Measurements from ENCODE around the gene IGFBP6. TPM values are rescaled to one million over a fixed set of nuclear protein-coding genes. Genes with fewer than 3 reads are reported as not detected.
A peak's percentile ranks its signal among the peaks of the same experiment; 100 is the strongest.

The IGFBP6 gene
- total and polyA plus RNA-seq, 9 of the 15 experiments (the other 6 are each of a cell fraction or from before 2014, with no cell fraction given) = 0.15 to 1.4 (median 0.54) TPM

GRCh38 chr12:53090105-53090504 lies 7.4 kb upstream of the IGFBP6 start (continued):
- TF ChIP-seq SMARCE1 (IDR thresholded peaks at IDR 0.05) (no peak), FOXJ3 (CRISPR knock-in tag; IDR thresholded peaks at IDR 0.05) (no peak), CAMTA2 (CRISPR knock-in tag; conservative IDR thresholded peaks at IDR 0.05) (no peak), RBFOX2 (IDR thresholded peaks at IDR 0.05; ENCODE audit: low read depth, low read length) (no peak), SNIP1 (IDR thresholded peaks at IDR 0.05; ENCODE audit: low read depth) (no peak)
- TF ChIP-seq, protein P1, sequence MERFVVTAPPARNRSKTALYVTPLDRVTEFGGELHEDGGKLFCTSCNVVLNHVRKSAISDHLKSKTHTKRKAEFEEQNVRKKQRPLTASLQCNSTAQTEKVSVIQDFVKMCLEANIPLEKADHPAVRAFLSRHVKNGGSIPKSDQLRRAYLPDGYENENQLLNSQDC (CRISPR knock-in tag; IDR thresholded peaks at IDR 0.05) = no peak

- H3K27ac ChIP-seq (ENCODE audit: extremely low read depth, low read depth, low read length) = no peak overlapping the region
- peak overlapping the region; percentile 55 for H2AFZ ChIP-seq (ENCODE audit: low read depth, low read length)
- H3K27me3 ChIP-seq (ENCODE audit: control insufficient read depth in 2 of 2, insufficient read depth in 2 of 2, low read length in 2 of 2) = no peaks in the 10 kb centered on the region
- intact Hi-C loops (cut with micrococcal nuclease) (no loop called here), in situ Hi-C loops (cut with MboI) (no loop called here)
- WGBS (ENCODE audit: insufficient coverage, low coverage, missing lambda C conversion rate) = 3% methylated on average over 2 of the region's 2 CpGs
- H3K4me1 ChIP-seq (replicated peaks in 1 of 2; ENCODE audit: control insufficient read depth in 2 of 2, insufficient read depth in 2 of 2, low read length in 2 of 2) = peaks cover 6 to 11% of the 10 kb centered on the region in 2 experiments
- no peaks in the 10 kb centered on the region for H3K9me1 ChIP-seq (ENCODE audit: control insufficient read depth, insufficient read depth, low read length)
- no TSS peak for BruUV-seq (replicated peaks)
- H3K36me3 ChIP-seq (ENCODE audit: control insufficient read depth, insufficient read depth, low read length) = no peaks in the 10 kb centered on the region
- no peaks in the 10 kb centered on the region for H3K79me2 ChIP-seq (ENCODE audit: control insufficient read depth, insufficient read depth, low read length)
- no peak overlapping the region for H3K9ac ChIP-seq (ENCODE audit: insufficient read depth in 1 of 2, low read depth in 2 of 2, low read length in 2 of 2)
- ChIA-PET CTCF (ENCODE audit: low intra/inter-chr PET ratio) (no interaction called here), POLR2A (interaction anchor here (0.7 to 2.6 kb wide), 5 partner anchors 10 to 211 kb away, joined by 3 to 12 read pairs (median 4); partner anchors contain the start of gene SPRYD3)
- ATAC-seq = peak; percentile 35; the same call in 1 of the 3 replicates
- no peak overlapping the region for H3K4me3 ChIP-seq
- no peak overlapping the region for H3K4me2 ChIP-seq (ENCODE audit: insufficient read depth, low read length)
- H3K9me3 ChIP-seq (replicated peaks; ENCODE audit: control insufficient read depth, insufficient read depth, low read depth, low read length) = no peaks in the 10 kb centered on the region
- no peaks in the 10 kb centered on the region for H4K20me1 ChIP-seq (replicated peaks; ENCODE audit: control insufficient read depth, insufficient read depth, low read length)
- DNase-seq (ENCODE audit: extremely low read depth in 1 of 4, low spot score in 3 of 4) = peak in 1 of 4 experiments; percentile 5
- FAIRE-seq = no peak
- TF ChIP-seq ZNF79 (CRISPR knock-in tag; IDR thresholded peaks at IDR 0.05; ENCODE audit: low read depth) = no peak
- no peak for TF ChIP-seq MECOM (CRISPR knock-in tag; IDR thresholded peaks at IDR 0.05)
- no peak for TF ChIP-seq ZNF764 (CRISPR knock-in tag; IDR thresholded peaks at IDR 0.05; ENCODE audit: low read depth)
- TF ChIP-seq PHF21A (IDR thresholded peaks at IDR 0.05; ENCODE audit: borderline replicate concordance, low read depth) = no peak
- TF ChIP-seq GATA2 (CRISPR knock-in tag; IDR thresholded peaks at IDR 0.05) = 0 out of 2 replicates have a peak, but pooled peaks have one; percentile 18
- TF ChIP-seq ZNF316 (IDR thresholded peaks at IDR 0.05) = no peak
- no peak for TF ChIP-seq ZNF23 (CRISPR knock-in tag; IDR thresholded peaks at IDR 0.05)
- TF ChIP-seq ZNF408 (CRISPR knock-in tag; IDR thresholded peaks at IDR 0.05; ENCODE audit: low read depth) = no peak
- peak in 1 of 2 experiments; percentile 79; a peak in 2 of 4 replicates for TF ChIP-seq SRF (CRISPR knock-in tag; IDR thresholded peaks at IDR 0.05)
- TF ChIP-seq ZNF24 (IDR thresholded peaks at IDR 0.05) = peak; percentile 82; the same call in 1 of the 2 replicates
- TF ChIP-seq CEBPB (tag; IDR thresholded peaks at IDR 0.05) = peak; percentile 53; the same call in 1 of the 2 replicates
Observed at GRCh38 chr12:53090554-53090953, 6.9 kb upstream of the IGFBP6 start.
